ENCODE measurements around the gene ATOX1.

DNA sequence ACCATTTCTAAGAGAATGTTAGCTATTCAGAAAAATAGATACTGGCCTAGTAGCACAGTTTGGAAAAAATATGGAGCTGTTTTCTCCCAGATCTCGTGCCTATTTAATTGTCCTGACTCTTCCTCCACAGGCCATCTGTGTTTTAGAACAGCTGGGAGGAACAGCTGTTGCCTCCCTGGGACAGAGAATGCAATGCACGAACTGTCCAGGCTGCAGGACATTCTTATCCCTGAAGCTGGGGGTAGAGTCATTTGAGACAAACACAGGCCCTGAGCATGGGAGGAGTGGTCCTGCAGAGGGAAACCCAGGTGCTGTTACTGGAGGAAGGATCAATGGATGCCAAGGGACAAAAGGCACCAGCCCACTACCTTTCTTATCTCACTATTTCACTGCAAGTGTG is 50.9 kb downstream of the ATOX1 start:
- TF ChIP-seq, protein P1, sequence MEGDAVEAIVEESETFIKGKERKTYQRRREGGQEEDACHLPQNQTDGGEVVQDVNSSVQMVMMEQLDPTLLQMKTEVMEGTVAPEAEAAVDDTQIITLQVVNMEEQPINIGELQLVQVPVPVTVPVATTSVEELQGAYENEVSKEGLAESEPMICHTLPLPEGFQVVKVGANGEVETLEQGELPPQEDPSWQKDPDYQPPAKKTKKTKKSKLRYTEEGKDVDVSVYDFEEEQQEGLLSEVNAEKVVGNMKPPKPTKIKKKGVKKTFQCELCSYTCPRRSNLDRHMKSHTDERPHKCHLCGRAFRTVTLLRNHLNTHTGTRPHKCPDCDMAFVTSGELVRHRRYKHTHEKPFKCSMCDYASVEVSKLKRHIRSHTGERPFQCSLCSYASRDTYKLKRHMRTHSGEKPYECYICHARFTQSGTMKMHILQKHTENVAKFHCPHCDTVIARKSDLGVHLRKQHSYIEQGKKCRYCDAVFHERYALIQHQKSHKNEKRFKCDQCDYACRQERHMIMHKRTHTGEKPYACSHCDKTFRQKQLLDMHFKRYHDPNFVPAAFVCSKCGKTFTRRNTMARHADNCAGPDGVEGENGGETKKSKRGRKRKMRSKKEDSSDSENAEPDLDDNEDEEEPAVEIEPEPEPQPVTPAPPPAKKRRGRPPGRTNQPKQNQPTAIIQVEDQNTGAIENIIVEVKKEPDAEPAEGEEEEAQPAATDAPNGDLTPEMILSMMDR (IDR thresholded peaks at IDR 0.05): no peak
- no peak for TF ChIP-seq POLR2A (IDR thresholded peaks at IDR 0.05)

All from esophagus squamous epithelium (tissue), 4 donors.